ENCODE results near the gene TRABD.
A peak's percentile ranks its signal among the peaks of the same experiment; 100 is the strongest.

The TRABD gene

DNA sequence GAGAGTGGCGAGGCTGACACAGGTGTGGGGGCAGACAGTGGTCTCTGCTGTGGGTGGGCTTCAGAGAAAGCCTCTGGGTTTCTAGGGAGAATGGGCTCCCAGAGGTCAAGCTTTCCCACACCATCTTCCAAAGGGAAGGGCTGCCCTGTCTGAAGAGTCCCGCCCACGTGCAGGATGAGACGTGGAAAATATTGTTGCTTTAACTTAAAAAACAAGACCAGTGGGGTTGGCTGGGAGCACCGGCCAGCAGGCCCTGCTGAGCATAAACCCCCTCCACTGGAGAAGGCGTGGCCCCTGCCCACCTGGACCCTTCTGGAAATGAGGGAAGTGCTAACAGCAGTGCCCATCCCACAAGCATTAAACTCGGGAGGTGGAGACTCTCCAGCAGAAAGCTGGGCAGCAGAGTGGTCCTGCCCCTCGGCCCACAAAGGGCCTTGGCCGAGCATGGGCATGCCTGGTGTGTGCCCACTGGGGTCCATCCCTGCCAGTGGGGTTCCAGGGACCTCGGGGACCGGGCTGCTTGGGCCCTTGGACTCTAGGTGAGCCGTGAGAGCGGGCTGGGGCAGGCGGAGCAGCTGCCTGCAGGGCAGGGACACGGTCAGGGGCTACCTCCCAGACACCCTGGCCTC is 30.5 kb downstream of the TRABD start:
- TF ChIP-seq POLR2A (IDR thresholded peaks at IDR 0.05; ENCODE audit: low read depth, low read length) = no peak
- no peak for DNase-seq (ENCODE audit: insufficient read length, low spot score)
- no peak for FAIRE-seq

DNA sequence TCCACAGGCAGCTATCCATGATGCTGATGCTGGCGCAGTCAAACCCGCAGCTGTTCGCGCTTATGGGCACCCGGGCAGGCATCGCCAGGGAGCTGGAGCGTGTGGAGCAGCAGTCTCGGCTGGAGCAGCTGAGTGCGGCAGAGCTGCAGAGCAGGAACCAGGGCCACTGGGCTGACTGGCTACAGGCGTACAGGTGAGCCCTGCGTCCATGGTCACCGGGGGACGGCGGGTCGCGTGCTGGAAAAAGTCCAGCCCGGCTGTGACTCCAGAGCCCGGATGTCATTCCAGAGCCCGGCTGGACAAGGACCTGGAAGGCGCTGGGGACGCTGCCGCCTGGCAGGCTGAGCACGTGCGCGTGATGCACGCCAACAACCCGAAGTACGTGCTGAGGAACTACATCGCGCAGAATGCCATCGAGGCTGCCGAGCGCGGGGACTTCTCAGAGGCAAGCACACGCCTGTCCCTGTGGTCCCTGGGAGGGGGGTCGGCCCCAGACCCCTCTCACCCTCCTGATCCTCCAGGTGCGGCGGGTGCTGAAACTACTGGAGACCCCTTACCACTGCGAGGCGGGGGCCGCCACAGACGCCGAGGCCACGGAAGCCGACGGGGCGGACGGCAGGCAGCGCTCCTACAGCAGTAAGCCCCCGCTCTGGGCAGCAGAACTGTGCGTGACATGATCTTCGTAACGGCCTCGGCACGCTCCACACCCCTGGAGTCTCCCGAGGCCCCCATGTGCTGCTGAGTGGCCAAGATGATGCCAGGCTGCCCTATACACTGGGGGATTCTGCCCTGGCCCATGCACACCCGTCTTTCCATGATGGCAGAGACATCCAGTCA is 31.2 kb downstream of the TRABD start:
- DNase-seq (ENCODE audit: insufficient read length, low spot score) (no peak), FAIRE-seq (no peak)
- TF ChIP-seq POLR2A (IDR thresholded peaks at IDR 0.05; ENCODE audit: low read depth, low read length) = no peak

DNA sequence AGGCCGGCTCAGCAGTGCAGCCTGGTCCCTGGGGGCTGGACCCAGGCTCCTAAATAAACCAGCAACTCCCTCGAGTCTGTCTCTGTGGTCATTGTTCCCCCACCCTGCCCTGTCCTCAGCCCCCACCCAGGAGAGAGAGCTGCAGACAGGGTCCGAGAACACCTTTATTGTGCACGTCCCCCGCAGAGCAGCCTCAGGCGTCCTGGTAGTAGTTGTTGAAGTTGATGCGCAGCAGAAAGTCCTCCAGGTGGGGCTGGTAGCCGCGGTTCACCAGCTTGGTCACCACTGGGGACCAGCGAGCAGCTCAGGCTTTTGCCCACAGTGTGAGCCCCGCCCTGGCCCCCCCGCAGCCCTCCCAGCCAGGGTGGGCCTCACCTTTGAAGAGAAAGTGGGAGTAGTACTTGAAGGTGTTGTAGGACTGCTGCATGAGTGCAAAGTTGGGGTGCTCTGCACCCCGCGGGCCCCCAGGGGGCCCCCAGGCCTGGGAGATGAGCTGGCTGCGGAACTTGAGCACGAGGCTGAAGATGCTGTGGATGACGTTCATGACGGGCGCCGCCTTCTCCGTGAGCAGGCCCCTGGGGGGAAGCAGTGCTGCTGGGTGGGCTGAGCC is 31.9 kb downstream of the TRABD start:
- DNase-seq (ENCODE audit: insufficient read length, low spot score) = no peak

DNA sequence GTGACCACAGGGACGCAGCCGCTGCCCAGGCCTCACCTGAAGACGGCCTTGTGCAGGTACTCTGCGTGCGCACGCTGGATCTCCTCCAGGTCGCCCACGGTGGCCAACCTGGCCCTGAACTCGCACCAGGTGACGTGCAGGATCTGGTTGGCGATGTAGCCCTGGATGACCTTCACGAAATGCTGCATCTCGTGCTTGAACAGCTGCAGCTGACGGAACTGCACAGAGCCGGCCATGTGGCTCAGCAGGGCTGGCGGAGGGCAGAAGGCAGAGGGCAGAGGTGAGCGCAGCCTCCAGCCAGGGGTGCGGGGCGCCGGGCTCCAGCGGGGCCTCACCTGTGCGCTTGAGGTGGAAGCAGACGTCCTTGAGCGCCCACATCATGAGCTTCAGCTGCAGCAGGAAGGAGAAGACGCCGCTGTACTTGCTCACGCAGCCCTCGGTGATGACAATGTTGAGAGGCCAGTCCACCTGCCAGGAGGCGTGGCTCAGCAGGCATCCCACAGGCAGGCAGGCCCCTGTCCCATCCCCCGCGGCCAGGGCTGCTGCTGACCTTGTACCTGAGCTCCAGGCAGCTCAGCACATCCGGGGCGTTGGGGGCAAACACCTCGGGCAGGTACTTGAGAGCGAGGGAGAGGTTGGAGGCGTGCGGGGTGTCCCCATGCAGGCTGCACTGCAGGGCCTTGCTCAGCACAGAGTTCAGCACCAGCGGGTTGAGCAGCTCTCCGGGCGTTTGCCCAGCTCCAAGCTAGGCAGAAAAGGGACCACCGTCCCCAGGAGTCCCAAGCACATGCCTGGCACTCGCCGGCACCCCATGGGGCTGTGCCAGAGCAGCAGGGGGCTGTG is 32.7 kb downstream of the TRABD start:
- DNase-seq (ENCODE audit: insufficient read length, low spot score) (no peak), FAIRE-seq (no peak)
- no peak for TF ChIP-seq POLR2A (IDR thresholded peaks at IDR 0.05; ENCODE audit: low read depth, low read length)

More for the DNA sequence above, 31.9 kb downstream of the TRABD start:
- no peak for TF ChIP-seq POLR2A (IDR thresholded peaks at IDR 0.05; ENCODE audit: low read depth, low read length)
- FAIRE-seq = no peak

DNA sequence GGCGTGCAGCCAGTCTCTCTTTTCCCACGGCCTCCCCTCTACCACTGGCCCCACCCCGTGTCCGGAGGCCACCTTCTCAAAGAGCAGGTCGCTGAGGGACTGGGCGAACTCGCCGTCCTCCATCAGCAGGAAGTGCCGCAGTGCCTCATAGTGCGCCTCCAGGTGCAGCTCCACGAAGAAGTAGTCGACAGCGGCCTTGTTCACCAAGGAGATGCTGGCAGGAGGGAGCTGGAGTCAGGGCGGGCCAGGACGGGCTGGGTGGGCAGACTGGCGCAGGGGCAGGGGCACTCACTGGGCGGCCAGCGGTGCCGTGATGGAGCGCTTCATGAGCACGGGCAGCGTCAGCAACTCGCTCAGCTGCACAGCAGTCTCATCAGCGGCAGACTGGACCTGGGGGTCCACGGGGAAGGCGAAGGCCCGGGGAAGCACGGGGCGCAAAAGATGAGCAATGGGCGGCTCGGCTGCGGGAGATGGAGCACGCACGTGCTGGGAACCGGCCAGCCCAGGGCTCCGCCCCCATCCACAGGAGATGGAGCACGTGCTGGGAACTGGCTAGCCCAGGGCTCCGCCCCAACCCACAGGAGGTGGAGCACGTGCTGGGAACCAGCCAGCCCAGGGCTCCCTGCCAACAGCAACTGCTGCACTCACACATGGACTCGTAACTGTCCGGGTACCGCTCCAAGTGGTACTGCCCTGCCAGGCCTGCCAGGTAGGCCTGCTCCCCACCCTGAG is 33.4 kb downstream of the TRABD start:
- peak; percentile 48 for DNase-seq (ENCODE audit: insufficient read length, low spot score)
- FAIRE-seq = no peak
- TF ChIP-seq POLR2A (IDR thresholded peaks at IDR 0.05; ENCODE audit: low read depth, low read length) = no peak

DNA sequence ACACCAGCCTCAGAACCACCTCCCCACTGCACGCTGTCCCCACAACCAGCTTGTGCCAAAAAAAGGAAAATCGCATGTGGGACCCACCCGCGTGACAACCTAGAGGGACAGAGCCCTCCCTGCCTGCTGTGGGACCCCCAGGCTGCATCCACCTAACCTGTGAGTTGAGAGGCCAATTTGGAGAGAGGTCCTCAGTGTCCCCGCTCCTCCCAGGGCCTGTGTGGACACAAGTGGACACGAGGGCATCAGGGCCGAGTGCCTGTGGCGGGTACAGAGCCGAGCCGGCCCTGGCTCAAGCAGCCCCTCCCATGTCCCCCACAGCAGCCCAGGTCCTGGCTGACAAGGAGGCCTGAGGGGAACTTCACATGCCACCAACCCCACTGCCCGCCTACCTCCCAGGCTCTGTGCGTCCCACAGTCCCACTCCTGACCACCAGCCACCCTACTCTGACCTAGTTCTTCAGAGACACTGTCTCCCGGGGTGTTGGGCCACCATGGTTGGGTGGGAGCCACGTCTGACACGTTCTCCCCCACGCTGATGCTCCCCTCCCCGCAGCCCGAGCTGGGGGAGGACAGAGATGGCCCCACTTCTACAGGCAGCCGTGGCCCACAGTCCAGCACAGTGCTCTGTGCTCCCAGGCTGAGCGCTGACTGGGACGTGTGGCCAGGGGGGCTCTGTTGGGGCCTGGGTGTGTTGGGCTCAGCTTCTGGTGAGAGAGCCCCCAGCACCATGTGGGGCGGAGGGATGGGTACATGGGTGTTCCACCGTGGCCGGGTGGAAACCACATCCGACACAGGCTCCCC is 34.3 kb downstream of the TRABD start:
- no peak for TF ChIP-seq POLR2A (IDR thresholded peaks at IDR 0.05; ENCODE audit: low read depth, low read length)
- DNase-seq (ENCODE audit: insufficient read length, low spot score) = no peak
- no peak for FAIRE-seq

GRCh38 chr22:50220603-50221409 is 35.1 kb downstream of the TRABD start:
- no peak for FAIRE-seq
- DNase-seq (ENCODE audit: insufficient read length, low spot score) = no peak
- TF ChIP-seq POLR2A (IDR thresholded peaks at IDR 0.05; ENCODE audit: low read depth, low read length) = no peak

DNA sequence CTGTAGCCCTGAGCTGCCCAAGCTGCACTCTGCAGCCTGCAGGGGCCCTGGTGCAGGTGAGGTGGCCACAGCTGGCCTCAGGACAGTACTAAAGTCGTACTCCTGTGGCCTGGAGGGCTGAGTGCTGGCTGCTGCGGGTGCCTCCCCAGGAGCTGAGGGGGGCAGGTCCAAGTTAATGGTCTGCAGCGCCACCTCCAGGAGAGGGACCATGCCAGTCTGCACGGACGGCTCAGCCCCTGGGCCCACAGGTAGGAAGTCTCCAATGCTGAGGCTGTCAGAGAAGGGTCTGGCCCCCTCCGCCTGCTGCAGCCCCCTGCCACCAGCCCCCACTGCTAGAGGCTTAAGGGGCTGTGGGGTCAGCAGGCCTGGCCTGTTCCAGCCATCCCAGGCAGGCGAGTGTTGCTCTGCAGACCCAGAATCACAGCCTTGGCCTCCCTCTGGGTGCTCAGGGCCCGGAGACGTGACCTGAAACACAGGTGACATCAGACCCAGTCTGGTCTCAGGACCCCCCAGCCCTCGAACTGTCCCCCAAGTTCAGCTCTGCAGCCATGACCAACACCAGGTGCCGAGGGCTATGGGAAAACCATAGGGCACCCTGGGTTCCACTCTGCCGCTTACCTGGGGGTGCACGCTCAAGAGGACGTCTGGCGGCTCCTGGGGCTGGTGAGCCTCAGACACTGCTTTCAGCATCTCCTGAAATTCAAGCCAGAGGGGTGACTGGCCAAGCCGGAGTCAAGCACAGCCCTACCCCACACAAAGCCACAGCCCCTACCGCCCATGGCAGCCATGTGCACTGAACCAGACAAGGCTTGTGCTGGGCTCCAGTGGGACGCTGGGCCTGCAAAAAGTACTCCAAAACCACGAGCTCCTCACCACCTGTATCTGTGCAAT is 35.9 kb downstream of the TRABD start:
- FAIRE-seq (no peak), DNase-seq (ENCODE audit: insufficient read length, low spot score) (no peak)
- TF ChIP-seq POLR2A (IDR thresholded peaks at IDR 0.05; ENCODE audit: low read depth, low read length) = no peak

DNA sequence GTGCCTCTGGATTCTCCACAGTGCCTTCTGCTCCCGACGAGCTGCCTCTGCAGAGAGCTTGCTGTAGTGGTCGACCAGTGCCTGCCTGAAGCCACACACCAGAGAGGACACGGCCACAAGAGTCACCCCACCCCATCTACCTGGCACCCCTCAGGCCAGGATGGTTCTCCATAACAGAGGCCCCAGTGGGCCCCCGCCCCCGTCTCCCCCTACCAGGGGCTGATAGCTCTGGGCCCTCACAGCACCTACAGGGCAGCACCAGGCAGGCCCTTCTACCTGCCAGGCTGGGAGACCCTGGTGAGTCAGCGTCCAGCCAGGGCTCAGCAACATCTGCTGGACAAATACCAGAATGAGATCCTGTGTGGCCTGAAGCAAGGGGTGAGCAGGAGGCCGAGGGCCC is 36.8 kb downstream of the TRABD start:
- no peak for FAIRE-seq
- TF ChIP-seq POLR2A (IDR thresholded peaks at IDR 0.05; ENCODE audit: low read depth, low read length) = no peak
- DNase-seq (ENCODE audit: insufficient read length, low spot score) = no peak

DNA sequence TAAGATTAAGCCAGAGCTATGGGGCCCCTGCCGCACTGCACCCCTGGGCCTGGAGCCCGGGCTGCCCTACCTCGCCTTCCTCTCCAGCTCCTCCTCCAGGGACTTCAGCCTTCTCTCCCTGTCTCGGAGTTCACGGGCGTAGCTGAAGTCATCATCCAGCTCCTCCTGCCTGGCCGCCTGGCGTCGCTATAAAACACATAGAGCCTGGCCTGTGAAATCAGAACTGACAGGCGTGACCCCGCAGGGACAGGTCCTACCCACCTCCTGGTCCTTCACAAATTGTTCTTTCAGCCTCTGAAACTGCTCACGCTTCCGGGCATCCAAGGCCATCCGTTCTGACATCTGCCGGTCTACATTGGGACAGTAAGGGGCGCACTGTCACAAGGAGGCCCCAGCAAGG is 38.4 kb downstream of the TRABD start:
- TF ChIP-seq POLR2A (IDR thresholded peaks at IDR 0.05; ENCODE audit: low read depth, low read length) = no peak
- no peak for DNase-seq (ENCODE audit: insufficient read length, low spot score)
- no peak for FAIRE-seq
